HCT116 (cell line): Measurements from ENCODE around the gene SART1. TPM values are rescaled to one million over a fixed set of nuclear protein-coding genes. Genes with fewer than 3 reads are reported as not detected.

Experiments
- ATAC-seq: fragments of 200-7000 bp; cut with Tn5 transposase; 2 replicates; pipeline ENCODE4 v1.9.1; 2020; ENCODE audit warnings: mild to moderate bottlenecking, moderate library complexity
- BruUV-seq: library from RNA; stranded (reverse); fragments of 400-500 nt; replicated peaks from 2 replicates; lab custom pipeline; 2021; lab: Mats Ljungman, UMichigan
- CTCF ChIA-PET: fragments of 300-600 bp; sonication (Branson Sonifier 250); formaldehyde crosslinking; loops from one replicate; lab custom pipeline; 2021; ENCODE audit warnings: antibody characterized with exemption; lab: Charles Lee
- POLR2A ChIA-PET: fragments of 300-600, 350-600 bp; sonication (Branson Sonifier 250); formaldehyde crosslinking; loops from one replicate; lab custom pipeline; 2021; ENCODE audit warnings: antibody characterized with exemption; lab: Charles Lee
- RAD21 ChIA-PET, 2 experiments: fragments of 300-600 bp; sonication (Branson Sonifier 250); formaldehyde crosslinking; loops; one replicate each; lab custom pipeline; 2023; ENCODE audit warnings: low total read pairs in 2 of 2; ENCODE audit not compliant: uncharacterized antibody in 2 of 2, unreplicated experiment in 2 of 2, low non-redundant PET in 1 of 2; lab: Charles Lee
- DNase-seq: peaks from one replicate; pipeline ENCODE4 v3.0.0-alpha.2; 2010; ENCODE audit warnings: low read depth, low spot score
- H2AFZ ChIP-seq: fragments of 200-600 bp; shearing (Covaris generic), sonication (generic); 2 replicates; pipeline ENCODE4 v1.6.1; 2017; ENCODE audit warnings: low read depth, mixed run types, mixed read lengths, antibody characterized with exemption, low read length; ENCODE audit not compliant: poor library complexity, severe bottlenecking
- H3K27ac ChIP-seq: 2 replicates; pipeline ENCODE4 v1.5.1; 2012; ENCODE audit warnings: low read depth, low read length
- H3K27me3 ChIP-seq: fragments of 200-600 bp; sonication (generic); 2 replicates; pipeline ENCODE4 v1.6.1; 2016; ENCODE audit warnings: mixed run types, low read length, mixed read lengths; ENCODE audit not compliant: insufficient read depth
- H3K36me3 ChIP-seq, 2 experiments: fragments of 200-500 bp in 1 of 2; fragments of 200-600 bp in 1 of 2; sonication (Bioruptor generic) in 1 of 2; sonication (generic) in 1 of 2; 2 replicates each; pipeline versions ENCODE4 v1.5.1 to v1.6.1; 2014 to 2016; ENCODE audit warnings: low read length in 2 of 2, inconsistent platforms in 1 of 2, mixed read lengths in 1 of 2, mixed run types in 1 of 2; ENCODE audit not compliant: insufficient read depth in 2 of 2, control insufficient read depth in 1 of 2
- H3K4me1 ChIP-seq, 2 experiments: fragments of 200-600 bp in 1 of 2; sonication (generic) in 1 of 2; 2 replicates each; pipeline versions ENCODE4 v1.5.1 to v1.6.1; 2012 to 2017; ENCODE audit warnings: low read length in 2 of 2, inconsistent platforms in 1 of 2, mild to moderate bottlenecking in 1 of 2, mixed read lengths in 1 of 2, mixed run types in 1 of 2, moderate library complexity in 1 of 2; ENCODE audit not compliant: insufficient read depth in 2 of 2, control insufficient read depth in 1 of 2
- H3K4me2 ChIP-seq: fragments of 200-600 bp; sonication (generic); 2 replicates; pipeline ENCODE4 v1.6.1; 2017; ENCODE audit warnings: mixed run types, low read length, mixed read lengths
- H3K4me3 ChIP-seq, 2 experiments: fragments of 200-600 bp in 1 of 2; sonication (generic) in 1 of 2; replicated peaks in 1 of 2; 2 replicates each; pipeline ENCODE4 v1.5.1; 2011 to 2016; ENCODE audit warnings: low read length in 2 of 2, control low read depth in 1 of 2, low read depth in 1 of 2, mild to moderate bottlenecking in 1 of 2, mixed read lengths in 1 of 2, mixed run types in 1 of 2
- H3K79me2 ChIP-seq: fragments of 200-600 bp; sonication (generic); 2 replicates; pipeline ENCODE4 v1.6.1; 2017; ENCODE audit warnings: mild to moderate bottlenecking, mixed run types, low read length, moderate library complexity, mixed read lengths; ENCODE audit not compliant: insufficient read depth
- H3K9ac ChIP-seq: fragments of 200-600 bp; sonication (generic); 2 replicates; pipeline ENCODE4 v1.6.1; 2016; ENCODE audit warnings: low read length, mixed read lengths
- H3K9me2 ChIP-seq: fragments of 200-600 bp; sonication (generic), shearing (Covaris generic); 2 replicates; pipeline ENCODE4 v1.6.1; 2017; ENCODE audit warnings: mixed run types, mild to moderate bottlenecking, moderate library complexity; ENCODE audit not compliant: insufficient read depth
- H3K9me3 ChIP-seq, 2 experiments: fragments of 200-500 bp in 1 of 2; fragments of 200-600 bp in 1 of 2; sonication (Bioruptor generic) in 1 of 2; sonication (generic) in 1 of 2; 2 replicates each; pipeline ENCODE4 v1.6.1; 2014 to 2017; ENCODE audit warnings: low read length in 2 of 2, mixed read lengths in 2 of 2, inconsistent platforms in 1 of 2, low read depth in 1 of 2, mild to moderate bottlenecking in 1 of 2, mixed run types in 1 of 2, moderate library complexity in 1 of 2; ENCODE audit not compliant: control insufficient read depth in 1 of 2, insufficient read depth in 1 of 2
- H4K20me1 ChIP-seq: fragments of 200-600 bp; sonication (generic), shearing (Covaris generic); 2 replicates; pipeline ENCODE4 v1.6.1; 2017; ENCODE audit warnings: mixed run types, mild to moderate bottlenecking, moderate library complexity; ENCODE audit not compliant: insufficient read depth
- CBX3 ChIP-seq: IDR thresholded peaks from 2 replicates; pipeline ENCODE4 v1.6.1; 2012; ENCODE audit warnings: low read depth
- ELF1 ChIP-seq: IDR thresholded peaks from 2 replicates; pipeline ENCODE4 v1.6.1; 2012; ENCODE audit warnings: low read depth, borderline replicate concordance
- EZH2phosphoT487 ChIP-seq: fragments of 200-600 bp; IDR thresholded peaks from 2 replicates; pipeline ENCODE4 v1.6.1; 2018; ENCODE audit warnings: antibody characterized with exemption, borderline replicate concordance
- FOSL1 ChIP-seq: IDR thresholded peaks from 2 replicates; pipeline ENCODE4 v1.6.1; 2012; ENCODE audit warnings: low read depth
- JUND ChIP-seq: IDR thresholded peaks from 2 replicates; pipeline ENCODE4 v1.6.1; 2012
- POLR2A ChIP-seq: IDR thresholded peaks from 2 replicates; pipeline ENCODE4 v1.7.0; 2011; ENCODE audit warnings: borderline replicate concordance; ENCODE audit not compliant: insufficient read depth, insufficient read length; ENCODE audit errors: extremely low read depth
- RAD21 ChIP-seq: IDR thresholded peaks from 2 replicates; pipeline ENCODE4 v1.6.1; 2012; ENCODE audit warnings: low read depth, mild to moderate bottlenecking
- SIN3A ChIP-seq: IDR thresholded peaks from 2 replicates; pipeline ENCODE4 v1.6.1; 2012; ENCODE audit warnings: low read depth
- SP1 ChIP-seq: IDR thresholded peaks from 2 replicates; pipeline ENCODE4 v1.6.1; 2012; ENCODE audit warnings: low read depth
- SRF ChIP-seq: IDR thresholded peaks from 2 replicates; pipeline ENCODE4 v1.6.1; 2012; ENCODE audit warnings: low read depth
- ZFX ChIP-seq: fragments of 450-650 bp; IDR thresholded peaks from 2 replicates; pipeline ENCODE4 v1.6.1; 2017
- ZNF274 ChIP-seq: fragments of 200-500 bp; sonication (Bioruptor generic); IDR thresholded peaks from 2 replicates; pipeline ENCODE4 v1.6.1; 2014; ENCODE audit warnings: mild to moderate bottlenecking, low read depth, low read length, inconsistent platforms
- intact Hi-C: fragments of 100-400 bp; cut with micrococcal nuclease; formaldehyde crosslinking; loops from 2 replicates; pipeline ENCODE4 v1.10.0; 2022
- total RNA-seq: library from RNA; stranded (reverse); gene quantifications from one replicate; pipeline ENCODE4 v1.2.1, GENCODE V29; 2021; ENCODE audit not compliant: unreplicated experiment
- TF ChIP-seq, protein P1 (sequence below): IDR thresholded peaks from 2 replicates; pipeline ENCODE4 v1.6.1; 2012; ENCODE audit warnings: low read depth
- TF ChIP-seq, protein P2 (sequence below): IDR thresholded peaks from 2 replicates; pipeline ENCODE4 v1.6.1; 2012
- TF ChIP-seq, protein P3 (sequence below), 3 experiments: fragments of 200-600 bp in 1 of 3; sonication (generic) in 1 of 3; IDR thresholded peaks in 2 of 3; conservative IDR thresholded peaks in 1 of 3; 2 replicates each; pipeline ENCODE4 v1.5.1; 2012 to 2017; ENCODE audit warnings: low read depth in 2 of 3, low read length in 2 of 3, antibody characterized with exemption in 1 of 3, borderline replicate concordance in 1 of 3, control low read depth in 1 of 3, mild to moderate bottlenecking in 1 of 3, mixed read lengths in 1 of 3, mixed run types in 1 of 3, moderate library complexity in 1 of 3; ENCODE audit not compliant: insufficient read depth in 1 of 3
- TF ChIP-seq, protein P4 (sequence below): IDR thresholded peaks from 2 replicates; pipeline ENCODE4 v1.6.1; 2011; ENCODE audit warnings: mild to moderate bottlenecking, low read length, moderate library complexity; ENCODE audit not compliant: insufficient replicate concordance; ENCODE audit errors: extremely low read depth

SART1 gene
- total RNA-seq, 1 experiment from 2014 or later = 47.9 TPM

DNA sequence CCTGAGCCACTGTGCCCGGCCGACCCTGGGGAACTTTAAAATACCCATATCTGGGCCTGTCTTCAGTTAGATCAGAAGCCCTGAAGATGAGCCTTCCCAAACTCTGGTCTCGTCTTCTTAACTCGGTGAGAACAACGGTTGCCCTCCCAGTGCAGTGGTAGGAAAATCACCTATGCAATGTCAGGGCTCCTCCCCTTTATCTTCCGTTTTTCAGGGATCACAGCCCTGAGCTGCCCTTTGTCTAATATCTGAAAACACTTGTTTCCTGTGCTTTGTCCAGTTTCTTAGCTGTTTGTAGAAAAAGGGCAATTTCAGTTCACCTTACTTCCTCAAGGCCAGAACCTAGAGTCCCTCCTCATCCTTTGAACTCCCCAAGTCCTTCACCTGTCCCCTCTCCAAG, 32.9 kb upstream of the SART1 start (continued):
- TF ChIP-seq SP1 = no peak
- TF ChIP-seq CBX3 = no peak
- TF ChIP-seq POLR2A = no peak
- TF ChIP-seq, protein P1, sequence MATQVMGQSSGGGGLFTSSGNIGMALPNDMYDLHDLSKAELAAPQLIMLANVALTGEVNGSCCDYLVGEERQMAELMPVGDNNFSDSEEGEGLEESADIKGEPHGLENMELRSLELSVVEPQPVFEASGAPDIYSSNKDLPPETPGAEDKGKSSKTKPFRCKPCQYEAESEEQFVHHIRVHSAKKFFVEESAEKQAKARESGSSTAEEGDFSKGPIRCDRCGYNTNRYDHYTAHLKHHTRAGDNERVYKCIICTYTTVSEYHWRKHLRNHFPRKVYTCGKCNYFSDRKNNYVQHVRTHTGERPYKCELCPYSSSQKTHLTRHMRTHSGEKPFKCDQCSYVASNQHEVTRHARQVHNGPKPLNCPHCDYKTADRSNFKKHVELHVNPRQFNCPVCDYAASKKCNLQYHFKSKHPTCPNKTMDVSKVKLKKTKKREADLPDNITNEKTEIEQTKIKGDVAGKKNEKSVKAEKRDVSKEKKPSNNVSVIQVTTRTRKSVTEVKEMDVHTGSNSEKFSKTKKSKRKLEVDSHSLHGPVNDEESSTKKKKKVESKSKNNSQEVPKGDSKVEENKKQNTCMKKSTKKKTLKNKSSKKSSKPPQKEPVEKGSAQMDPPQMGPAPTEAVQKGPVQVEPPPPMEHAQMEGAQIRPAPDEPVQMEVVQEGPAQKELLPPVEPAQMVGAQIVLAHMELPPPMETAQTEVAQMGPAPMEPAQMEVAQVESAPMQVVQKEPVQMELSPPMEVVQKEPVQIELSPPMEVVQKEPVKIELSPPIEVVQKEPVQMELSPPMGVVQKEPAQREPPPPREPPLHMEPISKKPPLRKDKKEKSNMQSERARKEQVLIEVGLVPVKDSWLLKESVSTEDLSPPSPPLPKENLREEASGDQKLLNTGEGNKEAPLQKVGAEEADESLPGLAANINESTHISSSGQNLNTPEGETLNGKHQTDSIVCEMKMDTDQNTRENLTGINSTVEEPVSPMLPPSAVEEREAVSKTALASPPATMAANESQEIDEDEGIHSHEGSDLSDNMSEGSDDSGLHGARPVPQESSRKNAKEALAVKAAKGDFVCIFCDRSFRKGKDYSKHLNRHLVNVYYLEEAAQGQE = no peak
- TF ChIP-seq ELF1 = no peak
- TF ChIP-seq ZFX = no peak
- TF ChIP-seq, protein P2, sequence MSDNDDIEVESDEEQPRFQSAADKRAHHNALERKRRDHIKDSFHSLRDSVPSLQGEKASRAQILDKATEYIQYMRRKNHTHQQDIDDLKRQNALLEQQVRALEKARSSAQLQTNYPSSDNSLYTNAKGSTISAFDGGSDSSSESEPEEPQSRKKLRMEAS = no peak
- no peak for TF ChIP-seq RAD21
- TF ChIP-seq ZNF274 = no peak

DNA sequence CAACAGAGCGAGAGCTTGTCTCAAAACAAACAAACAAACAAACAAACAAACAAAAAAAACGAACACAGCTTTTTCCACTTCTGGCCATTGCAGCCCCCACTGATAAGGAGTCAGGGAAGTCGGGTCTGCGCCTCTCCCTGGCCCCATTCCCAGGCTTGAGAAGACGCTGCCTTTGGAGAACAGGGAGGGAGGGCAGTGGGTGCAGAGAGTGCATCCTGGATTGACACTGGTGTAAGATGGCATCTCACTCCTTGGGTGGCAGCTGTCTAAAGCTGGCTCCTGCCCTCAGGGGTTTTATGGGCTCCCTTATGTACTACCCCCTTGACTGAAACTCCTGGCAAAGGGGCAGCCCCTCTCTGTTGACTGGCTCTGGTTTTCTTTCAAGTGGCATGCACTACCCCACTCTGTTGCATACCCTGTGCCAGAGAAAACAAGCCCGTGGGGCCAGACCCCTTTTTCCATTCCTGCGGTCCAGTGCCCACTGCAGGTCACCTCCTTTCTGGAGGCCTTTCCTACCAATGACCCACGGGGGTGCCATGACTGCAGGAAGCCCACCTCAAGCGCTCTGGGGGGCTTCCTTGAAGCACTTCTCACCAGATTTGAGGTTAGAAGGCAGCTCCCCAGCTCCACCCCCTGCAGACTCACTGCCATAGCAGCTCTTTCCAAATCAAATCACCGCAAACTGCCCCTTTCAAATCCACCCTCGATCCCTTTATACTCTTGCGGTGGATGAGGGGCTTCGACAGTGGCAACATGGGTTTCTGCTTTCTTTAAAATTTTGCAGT, 29.6 kb upstream of the SART1 start:
- intact Hi-C loops = no loop called here

More for the DNA sequence above, 29.6 kb upstream of the SART1 start:
- POLR2A ChIA-PET = interaction anchor here (1.2 to 2.9 kb wide), 2 partner anchors 16 to 42 kb away, joined by 3 to 7 read pairs; partner anchors contain the start of gene CCDC85B
- Histone ChIP-seq H3K9ac (no peak overlapping the region), H3K4me3 (no peak overlapping the region), H4K20me1 (no peaks in the 10 kb centered on the region), H3K36me3 (no peaks in the 10 kb centered on the region), H3K4me1 (peaks cover 6 to 16% of the 10 kb centered on the region in 2 experiments; a peak in 3 of 4 replicates), H3K79me2 (no peaks in the 10 kb centered on the region), H3K27me3 (no peaks in the 10 kb centered on the region), H2AFZ (peak overlapping the region; percentile 70), H3K9me2 (no peaks in the 10 kb centered on the region), H3K4me2 (peak overlapping the region; percentile 76), H3K9me3 (no peaks in the 10 kb centered on the region), H3K27ac (no peak overlapping the region)
- RAD21 ChIA-PET = no interaction called here
- no peak for TF ChIP-seq FOSL1
- no peak for TF ChIP-seq SP1
- TF ChIP-seq, protein P3, sequence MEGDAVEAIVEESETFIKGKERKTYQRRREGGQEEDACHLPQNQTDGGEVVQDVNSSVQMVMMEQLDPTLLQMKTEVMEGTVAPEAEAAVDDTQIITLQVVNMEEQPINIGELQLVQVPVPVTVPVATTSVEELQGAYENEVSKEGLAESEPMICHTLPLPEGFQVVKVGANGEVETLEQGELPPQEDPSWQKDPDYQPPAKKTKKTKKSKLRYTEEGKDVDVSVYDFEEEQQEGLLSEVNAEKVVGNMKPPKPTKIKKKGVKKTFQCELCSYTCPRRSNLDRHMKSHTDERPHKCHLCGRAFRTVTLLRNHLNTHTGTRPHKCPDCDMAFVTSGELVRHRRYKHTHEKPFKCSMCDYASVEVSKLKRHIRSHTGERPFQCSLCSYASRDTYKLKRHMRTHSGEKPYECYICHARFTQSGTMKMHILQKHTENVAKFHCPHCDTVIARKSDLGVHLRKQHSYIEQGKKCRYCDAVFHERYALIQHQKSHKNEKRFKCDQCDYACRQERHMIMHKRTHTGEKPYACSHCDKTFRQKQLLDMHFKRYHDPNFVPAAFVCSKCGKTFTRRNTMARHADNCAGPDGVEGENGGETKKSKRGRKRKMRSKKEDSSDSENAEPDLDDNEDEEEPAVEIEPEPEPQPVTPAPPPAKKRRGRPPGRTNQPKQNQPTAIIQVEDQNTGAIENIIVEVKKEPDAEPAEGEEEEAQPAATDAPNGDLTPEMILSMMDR (IDR thresholded peaks at IDR 0.05 in 2 of 3, conservative IDR thresholded peaks at IDR 0.05 in 1 of 3; ENCODE audit: borderline replicate concordance in 1 of 3, insufficient read depth in 1 of 3, low read depth in 2 of 3, low read length in 2 of 3) = no peak
- no peak for TF ChIP-seq SRF
- TF ChIP-seq JUND = no peak
- TF ChIP-seq EZH2phosphoT487 = no peak
- no peak for TF ChIP-seq SIN3A
- TF ChIP-seq ELF1 = no peak
- TF ChIP-seq RAD21 = no peak
- TF ChIP-seq, protein P4, sequence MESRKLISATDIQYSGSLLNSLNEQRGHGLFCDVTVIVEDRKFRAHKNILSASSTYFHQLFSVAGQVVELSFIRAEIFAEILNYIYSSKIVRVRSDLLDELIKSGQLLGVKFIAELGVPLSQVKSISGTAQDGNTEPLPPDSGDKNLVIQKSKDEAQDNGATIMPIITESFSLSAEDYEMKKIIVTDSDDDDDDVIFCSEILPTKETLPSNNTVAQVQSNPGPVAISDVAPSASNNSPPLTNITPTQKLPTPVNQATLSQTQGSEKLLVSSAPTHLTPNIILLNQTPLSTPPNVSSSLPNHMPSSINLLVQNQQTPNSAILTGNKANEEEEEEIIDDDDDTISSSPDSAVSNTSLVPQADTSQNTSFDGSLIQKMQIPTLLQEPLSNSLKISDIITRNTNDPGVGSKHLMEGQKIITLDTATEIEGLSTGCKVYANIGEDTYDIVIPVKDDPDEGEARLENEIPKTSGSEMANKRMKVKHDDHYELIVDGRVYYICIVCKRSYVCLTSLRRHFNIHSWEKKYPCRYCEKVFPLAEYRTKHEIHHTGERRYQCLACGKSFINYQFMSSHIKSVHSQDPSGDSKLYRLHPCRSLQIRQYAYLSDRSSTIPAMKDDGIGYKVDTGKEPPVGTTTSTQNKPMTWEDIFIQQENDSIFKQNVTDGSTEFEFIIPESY = no peak
- CTCF ChIA-PET = interaction anchor here (0.6 to 1.3 kb wide), 3 partner anchors 9 to 120 kb away, joined by 3 to 6 read pairs (median 3); partner anchors contain the start of gene SF3B2
- DNase-seq = no peak
- no TSS peak for BruUV-seq
- peak; percentile 45 for ATAC-seq
